ACHN (cell line): Measurements from ENCODE around the gene C8G.

Experiments
- DNase-seq: peaks from one replicate; pipeline ENCODE4 v3.0.0-alpha.2; 2015
- in situ Hi-C: cut with HindIII; loops from 2 replicates; pipeline ENCODE4 v1.10.0; 2017; ENCODE audit warnings: low sequenced_read_pairs, low pct_ligation_motif_present, low pct_unique_long_range_greater_than_20kb

The C8G gene

GRCh38 chr9:136916330-136917184 lies 28.5 kb upstream of the C8G start:
- in situ Hi-C loops: no loop called here

GRCh38 chr9:136917902-136918301 lies 27.1 kb upstream of the C8G start:
- no peak for DNase-seq
- in situ Hi-C loops: no loop called here

More at GRCh38 chr9:136916330-136917184, 28.5 kb upstream of the C8G start:
- DNase-seq: no peak

- no peak for DNase-seq
- in situ Hi-C loops: no loop called here
These were observed 25.0 kb upstream of the C8G start for GRCh38 chr9:136920069-136920468.

- in situ Hi-C loops: no loop called here
These were observed 24.3 kb upstream of the C8G start for GRCh38 chr9:136920734-136921231.

GRCh38 chr9:136921307-136921706 lies 23.7 kb upstream of the C8G start:
- DNase-seq: no peak
- in situ Hi-C loops: no loop called here

More at GRCh38 chr9:136920734-136921231, 24.3 kb upstream of the C8G start:
- no peak for DNase-seq

GRCh38 chr9:136921718-136922117 lies 23.3 kb upstream of the C8G start:
- in situ Hi-C loops: no loop called here

GRCh38 chr9:136922540-136922939 lies 22.5 kb upstream of the C8G start:
- in situ Hi-C loops: no loop called here
- no peak for DNase-seq

More at GRCh38 chr9:136921718-136922117, 23.3 kb upstream of the C8G start:
- DNase-seq: no peak

GRCh38 chr9:136923881-136924280 lies 21.2 kb upstream of the C8G start:
- no peak for DNase-seq
- in situ Hi-C loops: no loop called here

- DNase-seq: no peak
- in situ Hi-C loops: no loop called here
These were observed 19.5 kb upstream of the C8G start for GRCh38 chr9:136925414-136926153.

- no peak for DNase-seq
- in situ Hi-C loops: no loop called here
These were observed 18.8 kb upstream of the C8G start for GRCh38 chr9:136926154-136926704.

GRCh38 chr9:136926749-136927148 lies 18.3 kb upstream of the C8G start:
- no peak for DNase-seq
- in situ Hi-C loops: no loop called here

GRCh38 chr9:136927343-136928271 lies 17.4 kb upstream of the C8G start:
- in situ Hi-C loops: no loop called here
- no peak for DNase-seq

- no peak for DNase-seq
- in situ Hi-C loops: no loop called here
These were observed 16.5 kb upstream of the C8G start for GRCh38 chr9:136928591-136928990.

GRCh38 chr9:136930014-136930413 lies 15.0 kb upstream of the C8G start:
- DNase-seq: no peak
- in situ Hi-C loops: no loop called here

- in situ Hi-C loops: no loop called here
- no peak for DNase-seq
These were observed 13.4 kb upstream of the C8G start for GRCh38 chr9:136931611-136932130.

- no peak for DNase-seq
- in situ Hi-C loops: no loop called here
These were observed 10.8 kb upstream of the C8G start for GRCh38 chr9:136934277-136934676.

GRCh38 chr9:136935651-136936050 lies 9.4 kb upstream of the C8G start:
- in situ Hi-C loops: no loop called here
- no peak for DNase-seq

GRCh38 chr9:136936645-136937170 lies 8.3 kb upstream of the C8G start:
- in situ Hi-C loops: no loop called here

More at GRCh38 chr9:136936645-136937170, 8.3 kb upstream of the C8G start:
- DNase-seq: no peak
